Astrocyte (in vitro differentiated cells and primary cell): ENCODE data around the gene PEX10.

Experiments used
- EZH2 ChIP-seq: IDR thresholded peaks from 2 replicates; pipeline ENCODE4 v1.6.1; 2012; ENCODE audit warnings: mild to moderate bottlenecking, low read length, inconsistent platforms; ENCODE audit not compliant: insufficient read depth
- TF ChIP-seq, protein P1 (sequence below): IDR thresholded peaks from 2 replicates; pipeline ENCODE4 v1.5.1; 2011; ENCODE audit warnings: low read depth, mild to moderate bottlenecking, inconsistent platforms, low read length, moderate library complexity; ENCODE audit not compliant: insufficient read depth

DNA sequence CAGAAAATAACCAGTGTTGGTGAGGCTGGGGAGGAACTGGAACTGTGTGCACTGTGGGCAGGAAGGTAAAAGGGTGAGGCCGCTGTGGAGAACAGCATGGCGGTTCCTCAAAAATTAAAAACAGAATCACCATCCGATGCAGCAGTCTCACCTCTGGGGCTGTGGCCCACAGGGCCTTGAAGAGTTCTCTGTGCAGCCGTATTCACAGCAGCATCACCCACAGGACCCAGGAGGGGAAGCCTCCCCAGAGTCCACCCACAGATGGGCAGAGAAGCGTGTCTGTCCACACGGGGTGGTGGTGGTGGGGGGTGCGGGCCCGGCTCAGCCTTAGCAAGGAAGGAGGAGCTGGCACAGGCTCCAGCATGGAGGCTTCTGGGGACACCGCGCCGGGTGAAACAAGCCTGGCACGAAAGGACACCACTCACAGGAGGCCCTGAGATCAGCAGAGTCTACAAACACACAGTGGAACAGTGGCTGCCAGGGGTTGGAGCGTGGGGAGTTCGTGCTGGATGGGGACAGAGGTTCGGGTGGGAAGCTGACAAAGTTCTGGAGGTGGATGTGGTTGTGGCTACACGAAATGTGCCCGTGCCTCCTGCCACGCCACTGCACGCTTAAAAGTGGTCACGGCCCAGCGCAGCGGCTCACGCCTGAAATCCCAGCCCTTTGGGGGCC, 32.5 kb downstream of the PEX10 start:
- TF ChIP-seq, protein P1, sequence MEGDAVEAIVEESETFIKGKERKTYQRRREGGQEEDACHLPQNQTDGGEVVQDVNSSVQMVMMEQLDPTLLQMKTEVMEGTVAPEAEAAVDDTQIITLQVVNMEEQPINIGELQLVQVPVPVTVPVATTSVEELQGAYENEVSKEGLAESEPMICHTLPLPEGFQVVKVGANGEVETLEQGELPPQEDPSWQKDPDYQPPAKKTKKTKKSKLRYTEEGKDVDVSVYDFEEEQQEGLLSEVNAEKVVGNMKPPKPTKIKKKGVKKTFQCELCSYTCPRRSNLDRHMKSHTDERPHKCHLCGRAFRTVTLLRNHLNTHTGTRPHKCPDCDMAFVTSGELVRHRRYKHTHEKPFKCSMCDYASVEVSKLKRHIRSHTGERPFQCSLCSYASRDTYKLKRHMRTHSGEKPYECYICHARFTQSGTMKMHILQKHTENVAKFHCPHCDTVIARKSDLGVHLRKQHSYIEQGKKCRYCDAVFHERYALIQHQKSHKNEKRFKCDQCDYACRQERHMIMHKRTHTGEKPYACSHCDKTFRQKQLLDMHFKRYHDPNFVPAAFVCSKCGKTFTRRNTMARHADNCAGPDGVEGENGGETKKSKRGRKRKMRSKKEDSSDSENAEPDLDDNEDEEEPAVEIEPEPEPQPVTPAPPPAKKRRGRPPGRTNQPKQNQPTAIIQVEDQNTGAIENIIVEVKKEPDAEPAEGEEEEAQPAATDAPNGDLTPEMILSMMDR, result no peak
- TF ChIP-seq EZH2, result no peak
